Bronchial epithelial cell (primary cell): Measurements from ENCODE around the gene ARHGAP15. TPM values are rescaled to one million over a fixed set of nuclear protein-coding genes. Genes with fewer than 3 reads are reported as not detected.
A peak's percentile ranks its signal among the peaks of the same experiment; 100 is the strongest.

Experiments used
- DNase-seq: peaks from one replicate; pipeline ENCODE4 v3.0.0-alpha.2; 2010; ENCODE audit warnings: low read depth
- FAIRE-seq: peaks from 2 replicates; lab custom pipeline; 2011; peaks lifted over from hg19 to GRCh38; lab: Jason Lieb, UNC
- H3K27me3 ChIP-seq: 2 replicates; pipeline ENCODE4 v1.5.1; 2011; ENCODE audit warnings: low read length; ENCODE audit not compliant: control insufficient read depth, insufficient read depth
- H3K36me3 ChIP-seq: 2 replicates; pipeline ENCODE4 v1.5.1; 2011; ENCODE audit warnings: low read length; ENCODE audit not compliant: control insufficient read depth, insufficient read depth
- H3K4me3 ChIP-seq: 2 replicates; pipeline ENCODE4 v1.5.1; 2011; ENCODE audit warnings: mild to moderate bottlenecking, low read depth, low read length, control low read depth
- total RNA-seq: library from RNA; depleted of rRNA; stranded (reverse); fragments of >200 nt; gene quantifications from 2 replicates; pipeline ENCODE4 v1.2.1, GENCODE V29; 2014
- TF ChIP-seq, protein P1 (sequence below): IDR thresholded peaks from 2 replicates; pipeline ENCODE4 v1.5.1; 2011; ENCODE audit warnings: mild to moderate bottlenecking, moderate library complexity, low read length, control low read depth, inconsistent platforms; ENCODE audit not compliant: insufficient read depth, severe bottlenecking

Gene ARHGAP15
- total RNA-seq, 1 donor from 2014 or later = not detected

DNA sequence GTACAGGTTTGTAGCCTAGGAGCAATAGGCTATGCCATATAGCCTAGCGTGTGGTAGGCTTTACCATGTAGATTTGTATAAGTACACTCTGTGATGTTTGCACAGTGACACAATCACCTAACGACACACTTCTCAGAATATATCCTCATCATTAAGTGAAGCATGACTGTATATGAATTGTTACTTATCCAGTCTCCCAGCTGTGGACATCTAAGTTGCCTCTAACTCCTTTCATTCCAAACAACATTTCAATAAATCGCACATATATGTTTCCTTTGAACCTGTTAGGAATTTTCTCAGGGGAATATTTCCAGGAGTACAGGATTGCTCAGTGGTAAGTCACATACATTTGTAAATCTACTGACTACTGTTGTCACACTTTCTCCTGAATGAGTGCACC is 90.0 kb downstream of the ARHGAP15 start:
- TF ChIP-seq, protein P1, sequence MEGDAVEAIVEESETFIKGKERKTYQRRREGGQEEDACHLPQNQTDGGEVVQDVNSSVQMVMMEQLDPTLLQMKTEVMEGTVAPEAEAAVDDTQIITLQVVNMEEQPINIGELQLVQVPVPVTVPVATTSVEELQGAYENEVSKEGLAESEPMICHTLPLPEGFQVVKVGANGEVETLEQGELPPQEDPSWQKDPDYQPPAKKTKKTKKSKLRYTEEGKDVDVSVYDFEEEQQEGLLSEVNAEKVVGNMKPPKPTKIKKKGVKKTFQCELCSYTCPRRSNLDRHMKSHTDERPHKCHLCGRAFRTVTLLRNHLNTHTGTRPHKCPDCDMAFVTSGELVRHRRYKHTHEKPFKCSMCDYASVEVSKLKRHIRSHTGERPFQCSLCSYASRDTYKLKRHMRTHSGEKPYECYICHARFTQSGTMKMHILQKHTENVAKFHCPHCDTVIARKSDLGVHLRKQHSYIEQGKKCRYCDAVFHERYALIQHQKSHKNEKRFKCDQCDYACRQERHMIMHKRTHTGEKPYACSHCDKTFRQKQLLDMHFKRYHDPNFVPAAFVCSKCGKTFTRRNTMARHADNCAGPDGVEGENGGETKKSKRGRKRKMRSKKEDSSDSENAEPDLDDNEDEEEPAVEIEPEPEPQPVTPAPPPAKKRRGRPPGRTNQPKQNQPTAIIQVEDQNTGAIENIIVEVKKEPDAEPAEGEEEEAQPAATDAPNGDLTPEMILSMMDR = no peak
- no peak for FAIRE-seq

DNA sequence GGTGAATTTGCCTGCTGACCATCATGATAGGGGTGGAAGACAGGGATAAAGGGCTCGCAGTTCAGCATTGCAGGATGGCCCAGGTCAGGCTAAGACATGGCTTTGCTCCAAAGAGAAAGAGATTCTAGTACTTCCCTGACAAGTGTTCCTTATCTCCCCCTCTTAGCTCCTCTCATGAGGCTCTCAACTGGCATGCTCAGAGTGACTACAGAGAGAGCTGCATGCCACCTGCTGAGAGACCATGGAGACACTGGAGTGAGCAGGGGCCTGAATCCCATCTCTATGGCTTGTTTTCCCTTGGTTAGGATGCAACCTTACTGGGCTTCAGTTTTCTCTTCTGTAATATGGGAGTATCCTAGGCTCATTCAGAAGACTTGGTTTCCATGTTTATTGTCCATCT is 94.3 kb downstream of the ARHGAP15 start:
- FAIRE-seq = no peak
- H3K4me3 ChIP-seq = no peak overlapping the region
- H3K27me3 ChIP-seq = no peaks in the 10 kb centered on the region

More for the DNA sequence above, 90.0 kb downstream of the ARHGAP15 start:
- Histone ChIP-seq H3K27me3 (no peaks in the 10 kb centered on the region), H3K36me3 (no peaks in the 10 kb centered on the region), H3K4me3 (no peak overlapping the region)
- peak; percentile 20 for DNase-seq

DNA sequence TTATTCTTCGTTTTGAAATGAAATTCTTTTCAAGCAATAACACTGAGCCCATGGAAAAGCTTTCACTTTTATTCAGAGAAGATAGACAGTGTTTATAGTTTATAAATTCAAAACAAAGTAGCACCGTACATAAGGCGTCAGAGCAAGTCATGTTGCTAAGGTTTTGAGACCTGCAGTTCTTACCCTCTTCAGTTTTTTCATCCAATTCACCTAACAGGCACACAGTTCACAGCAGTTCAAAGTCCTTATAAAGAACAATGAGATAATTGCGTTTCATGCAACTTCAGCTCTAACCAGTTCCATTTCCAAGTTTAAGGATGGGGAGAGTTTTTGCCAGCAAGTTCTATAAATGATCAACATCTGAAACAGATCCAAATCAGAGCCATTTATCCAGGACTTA is 96.7 kb downstream of the ARHGAP15 start:
- no peaks in the 10 kb centered on the region for H3K27me3 ChIP-seq
- DNase-seq = no peak
- no peak for FAIRE-seq
- no peaks in the 10 kb centered on the region for H3K36me3 ChIP-seq
- no peak overlapping the region for H3K4me3 ChIP-seq
- TF ChIP-seq, protein P1 = no peak

More for the DNA sequence above, 94.3 kb downstream of the ARHGAP15 start:
- DNase-seq = no peak
- TF ChIP-seq, protein P1 = no peak
- H3K36me3 ChIP-seq = no peaks in the 10 kb centered on the region

DNA sequence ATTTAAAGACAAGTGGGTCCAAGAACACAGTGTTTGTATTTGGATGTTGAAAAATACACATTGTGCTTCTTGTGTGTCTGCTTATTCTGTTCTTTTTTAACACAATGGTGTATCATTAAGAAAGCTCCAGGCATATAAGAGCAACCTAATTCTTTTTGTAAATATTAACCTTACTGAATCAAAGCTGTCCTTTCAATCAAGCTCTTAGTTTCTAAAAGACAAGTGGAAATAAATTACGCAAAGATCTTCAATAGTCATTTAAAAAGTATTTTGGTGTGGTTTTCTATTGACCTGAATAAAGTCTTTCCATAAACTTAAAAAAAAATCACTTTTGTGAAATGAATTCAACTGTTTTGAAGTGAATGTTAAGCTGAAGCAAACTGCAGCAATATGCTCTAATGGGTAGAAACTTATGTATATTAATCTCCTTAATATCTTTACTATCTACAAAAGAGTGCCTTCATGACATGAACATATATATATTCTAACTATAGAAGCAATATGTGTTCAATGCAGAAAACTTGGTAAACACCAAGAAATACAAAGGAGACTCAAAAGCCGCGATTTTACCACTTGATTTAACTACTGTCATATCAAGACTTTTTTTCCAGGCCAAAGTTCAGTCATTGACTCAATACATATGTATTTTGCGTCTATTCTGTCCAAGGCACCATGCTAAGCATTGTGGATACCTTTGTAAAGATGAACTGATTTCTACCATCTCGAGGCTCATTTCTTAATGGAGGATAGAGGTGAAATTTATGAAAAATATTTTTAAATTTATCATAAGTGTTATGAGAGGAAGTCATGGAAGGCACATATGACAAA is 97.7 kb downstream of the ARHGAP15 start:
- no peak for FAIRE-seq
- H3K4me3 ChIP-seq = no peak overlapping the region
- no peaks in the 10 kb centered on the region for H3K27me3 ChIP-seq
- TF ChIP-seq, protein P1 = no peak
- H3K36me3 ChIP-seq = no peaks in the 10 kb centered on the region
- no peak for DNase-seq

DNA sequence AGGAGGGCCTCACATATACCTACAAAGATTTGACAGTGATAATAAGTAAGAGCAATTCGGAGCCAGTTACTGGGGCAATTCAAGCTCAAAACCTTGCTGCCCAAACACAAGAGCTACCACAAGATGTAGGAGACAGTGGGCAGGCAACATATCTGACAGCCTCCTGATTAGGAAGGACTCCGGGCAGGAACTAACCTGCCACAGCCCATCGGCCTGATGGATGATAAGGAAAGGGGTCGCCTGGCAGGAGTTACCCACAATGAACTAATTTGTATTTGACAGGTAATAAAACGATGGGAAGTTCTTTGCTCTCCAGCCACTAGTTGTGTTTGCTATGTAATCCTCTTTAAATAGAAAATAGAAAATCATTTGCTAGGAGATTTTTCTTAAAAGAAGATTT is 100.2 kb downstream of the ARHGAP15 start:
- DNase-seq (no peak), FAIRE-seq (no peak)
- TF ChIP-seq, protein P1 = no peak
- Histone ChIP-seq H3K4me3 (no peak overlapping the region), H3K36me3 (no peaks in the 10 kb centered on the region), H3K27me3 (no peaks in the 10 kb centered on the region)
